ENCODE results near the gene PIGM. TPM values are rescaled to one million over a fixed set of nuclear protein-coding genes. Genes with fewer than 3 reads are reported as not detected.

PIGM gene
- total RNA-seq, 1 experiment from 2014 or later = 4.4 TPM

- CTCF ChIA-PET = interaction anchor here (0.6 to 29.5 kb wide), 10 partner anchors 7 to 306 kb away, joined by 3 to 978 read pairs (median 6); no protein-coding TSS in a partner anchor
- peak overlapping the region; percentile 96 for H3K4me3 Mint-ChIP-seq
- ATAC-seq (peak; percentile 94), DNase-seq (ENCODE audit: low spot score) (peak; percentile 93)
- H3K36me3 Mint-ChIP-seq = no peaks in the 10 kb centered on the region
- POLR2A ChIA-PET = interaction anchor here (1.3 kb wide), 1 partner anchor 9 kb away, joined by 3 read pairs; no protein-coding TSS in a partner anchor
- H3K27me3 Mint-ChIP-seq (ENCODE audit: low read depth) = peaks cover 82% of the 10 kb centered on the region
- H3K27ac Mint-ChIP-seq = peak overlapping the region; percentile 50; the same call in 1 of the 2 replicates
- peaks cover 32% of the 10 kb centered on the region for H3K4me1 Mint-ChIP-seq
- no peaks in the 10 kb centered on the region for H3K9me3 Mint-ChIP-seq
- no peak for TF ChIP-seq NFE2L1 (CRISPR knock-in tag; IDR thresholded peaks at IDR 0.05)
- TF ChIP-seq NR1H2 (CRISPR knock-in tag; IDR thresholded peaks at IDR 0.05) = no peak
- TF ChIP-seq ARID4B (CRISPR knock-in tag; IDR thresholded peaks at IDR 0.05; ENCODE audit: borderline replicate concordance) = no peak
- TF ChIP-seq AFF4 (CRISPR knock-in tag; IDR thresholded peaks at IDR 0.05; ENCODE audit: borderline replicate concordance) = no peak
- TF ChIP-seq ATF2 (CRISPR knock-in tag; IDR thresholded peaks at IDR 0.05; ENCODE audit: borderline replicate concordance, low read depth) = no peak
- no peak for TF ChIP-seq SMAD4 (CRISPR knock-in tag; IDR thresholded peaks at IDR 0.05)
- no peak for TF ChIP-seq ZNF512 (CRISPR knock-in tag; IDR thresholded peaks at IDR 0.05; ENCODE audit: borderline replicate concordance)
- no peak for TF ChIP-seq GRHL2 (CRISPR knock-in tag; IDR thresholded peaks at IDR 0.05; ENCODE audit: insufficient replicate concordance, severe bottlenecking)
- TF ChIP-seq ZNF416 (CRISPR knock-in tag; IDR thresholded peaks at IDR 0.05) = no peak
These were observed 38.7 kb upstream of the PIGM start for GRCh38 chr1:160070243-160071163.
